MM.1S (cell line): ENCODE results near the gene CPNE2.

Experiments
- DNase-seq: peaks from one replicate; pipeline ENCODE4 v3.0.0-alpha.2; 2015
- H2AFZ ChIP-seq: fragments of 300-600 bp; sonication (generic); 2 replicates; pipeline ENCODE4 v1.6.0; 2016; ENCODE audit warnings: antibody characterized with exemption, low read length
- H3F3A ChIP-seq: fragments of 300-600 bp; sonication (generic); 2 replicates; pipeline ENCODE4 v1.6.1; 2016; ENCODE audit warnings: mild to moderate bottlenecking, antibody characterized with exemption, low read length, moderate library complexity, mixed read lengths; ENCODE audit not compliant: insufficient read depth
- H3K27ac ChIP-seq: fragments of 300-600 bp; sonication (generic); 2 replicates; pipeline ENCODE4 v1.5.1; 2016; ENCODE audit warnings: mild to moderate bottlenecking, low read length
- H3K27me3 ChIP-seq: fragments of 300-600 bp; sonication (generic); replicated peaks from 2 replicates; pipeline ENCODE4 v1.6.0; 2016; ENCODE audit warnings: low read length; ENCODE audit not compliant: insufficient read depth
- H3K36me3 ChIP-seq: fragments of 300-600 bp; sonication (generic); replicated peaks from 2 replicates; pipeline ENCODE4 v1.6.1; 2016; ENCODE audit warnings: mild to moderate bottlenecking, low read length, mixed read lengths; ENCODE audit not compliant: insufficient read depth
- H3K4me1 ChIP-seq: fragments of 300-600 bp; sonication (generic); 2 replicates; pipeline ENCODE4 v1.6.1; 2016; ENCODE audit warnings: low read length, mixed read lengths
- H3K4me2 ChIP-seq: fragments of 300-600 bp; sonication (generic); 2 replicates; pipeline ENCODE4 v1.6.0; 2016; ENCODE audit warnings: low read depth, low read length
- H3K4me3 ChIP-seq: fragments of 300-600 bp; sonication (generic); 2 replicates; pipeline ENCODE4 v1.5.1; 2016; ENCODE audit warnings: low read length, mixed read lengths
- H3K79me2 ChIP-seq: fragments of 300-600 bp; sonication (generic); 2 replicates; pipeline ENCODE4 v1.6.1; 2016; ENCODE audit warnings: mixed run types, low read length, mixed read lengths
- H3K9ac ChIP-seq: fragments of 300-600 bp; sonication (generic); 2 replicates; pipeline ENCODE4 v1.6.1; 2016; ENCODE audit warnings: low read length, mixed read lengths
- H3K9me2 ChIP-seq: fragments of 300-600 bp; sonication (generic); replicated peaks from 2 replicates; pipeline ENCODE4 v1.6.1; 2016; ENCODE audit warnings: mild to moderate bottlenecking, low read length, mixed read lengths; ENCODE audit not compliant: insufficient read depth
- H3K9me3 ChIP-seq: fragments of 300-600 bp; sonication (generic); replicated peaks from 2 replicates; pipeline ENCODE4 v1.6.1; 2016; ENCODE audit warnings: mild to moderate bottlenecking, low read length, mixed read lengths; ENCODE audit not compliant: insufficient read depth
- H4K20me1 ChIP-seq: fragments of 300-600 bp; sonication (generic); 2 replicates; pipeline ENCODE4 v1.6.1; 2016; ENCODE audit warnings: mild to moderate bottlenecking, low read length, moderate library complexity, mixed read lengths; ENCODE audit not compliant: insufficient read depth
- EZH2 ChIP-seq: fragments of 300-600 bp; sonication (generic); optimal IDR thresholded peaks from 2 replicates; pipeline ENCODE3; 2017; ENCODE audit warnings: low read depth, mild to moderate bottlenecking, antibody characterized with exemption, low read length, mixed read lengths
- EZH2phosphoT487 ChIP-seq: fragments of 300-600 bp; sonication (generic); IDR thresholded peaks from 2 replicates; pipeline ENCODE4 v1.6.1; 2018; ENCODE audit warnings: antibody characterized with exemption, low read length
- TF ChIP-seq, protein P1 (sequence below): fragments of 300-600 bp; sonication (generic); IDR thresholded peaks from 2 replicates; pipeline ENCODE4 v1.5.1; 2016; ENCODE audit warnings: antibody characterized with exemption, low read length, mixed read lengths

Gene CPNE2

DNA sequence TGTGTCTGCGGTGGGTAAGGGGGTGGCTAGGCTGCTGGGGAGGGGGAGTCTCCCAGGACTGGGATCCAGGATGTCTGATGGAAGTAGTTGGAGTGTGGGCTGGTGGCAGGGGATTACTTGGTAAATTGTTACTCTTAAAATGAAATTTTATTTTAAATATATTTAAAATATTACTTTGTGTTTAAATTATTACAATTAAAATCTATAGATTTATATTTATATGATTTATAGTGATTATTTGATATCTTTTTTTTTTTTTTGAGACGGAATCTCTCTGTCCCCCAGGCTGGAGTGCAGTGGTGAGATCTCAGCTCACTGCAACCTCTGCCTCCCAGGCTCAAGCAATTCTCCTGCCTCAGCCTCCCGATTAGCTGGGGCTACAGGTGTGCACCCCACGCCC, 18.6 kb downstream of the CPNE2 start:
- no peak for DNase-seq
- Histone ChIP-seq H2AFZ (no peak overlapping the region), H3K9me3 (no peaks in the 10 kb centered on the region), H3K79me2 (no peaks in the 10 kb centered on the region), H3K4me3 (no peak overlapping the region), H3K27ac (no peak overlapping the region), H3K9ac (no peak overlapping the region), H3K27me3 (no peaks in the 10 kb centered on the region), H3K36me3 (no peaks in the 10 kb centered on the region), H4K20me1 (no peaks in the 10 kb centered on the region), H3F3A (no peaks in the 10 kb centered on the region), H3K4me2 (no peak overlapping the region), H3K9me2 (no peaks in the 10 kb centered on the region), H3K4me1 (peaks cover 4% of the 10 kb centered on the region; the same call in 1 of the 2 replicates)
- TF ChIP-seq, protein P1, sequence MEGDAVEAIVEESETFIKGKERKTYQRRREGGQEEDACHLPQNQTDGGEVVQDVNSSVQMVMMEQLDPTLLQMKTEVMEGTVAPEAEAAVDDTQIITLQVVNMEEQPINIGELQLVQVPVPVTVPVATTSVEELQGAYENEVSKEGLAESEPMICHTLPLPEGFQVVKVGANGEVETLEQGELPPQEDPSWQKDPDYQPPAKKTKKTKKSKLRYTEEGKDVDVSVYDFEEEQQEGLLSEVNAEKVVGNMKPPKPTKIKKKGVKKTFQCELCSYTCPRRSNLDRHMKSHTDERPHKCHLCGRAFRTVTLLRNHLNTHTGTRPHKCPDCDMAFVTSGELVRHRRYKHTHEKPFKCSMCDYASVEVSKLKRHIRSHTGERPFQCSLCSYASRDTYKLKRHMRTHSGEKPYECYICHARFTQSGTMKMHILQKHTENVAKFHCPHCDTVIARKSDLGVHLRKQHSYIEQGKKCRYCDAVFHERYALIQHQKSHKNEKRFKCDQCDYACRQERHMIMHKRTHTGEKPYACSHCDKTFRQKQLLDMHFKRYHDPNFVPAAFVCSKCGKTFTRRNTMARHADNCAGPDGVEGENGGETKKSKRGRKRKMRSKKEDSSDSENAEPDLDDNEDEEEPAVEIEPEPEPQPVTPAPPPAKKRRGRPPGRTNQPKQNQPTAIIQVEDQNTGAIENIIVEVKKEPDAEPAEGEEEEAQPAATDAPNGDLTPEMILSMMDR, result no peak
- no peak for TF ChIP-seq EZH2phosphoT487

DNA sequence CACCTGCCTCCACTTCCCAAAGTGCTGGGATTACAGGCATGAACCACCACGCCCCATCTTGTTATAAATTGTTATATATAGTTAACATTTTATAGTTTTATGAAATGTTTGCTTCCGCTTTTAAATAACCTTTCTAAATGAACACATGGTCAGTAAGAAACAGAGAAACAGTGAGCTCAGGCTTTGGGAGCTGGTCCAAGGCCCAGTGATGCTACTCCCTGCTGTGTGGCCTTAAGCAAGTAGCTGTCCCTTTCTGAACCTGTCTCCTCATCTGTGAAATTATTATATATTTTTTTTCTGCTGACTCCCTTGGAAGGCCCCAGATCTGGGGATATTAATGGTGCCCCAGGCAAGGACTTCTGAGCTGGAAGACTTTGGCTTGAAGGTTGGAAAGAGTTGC, 19.0 kb downstream of the CPNE2 start:
- Histone ChIP-seq H3K4me1 (peaks cover 4% of the 10 kb centered on the region; the same call in 1 of the 2 replicates), H3K9me3 (no peaks in the 10 kb centered on the region), H3K9ac (no peak overlapping the region), H3K79me2 (no peaks in the 10 kb centered on the region), H3F3A (no peaks in the 10 kb centered on the region), H3K4me2 (no peak overlapping the region), H3K36me3 (no peaks in the 10 kb centered on the region), H3K4me3 (no peak overlapping the region), H3K9me2 (no peaks in the 10 kb centered on the region), H3K27ac (no peak overlapping the region), H2AFZ (no peak overlapping the region), H3K27me3 (no peaks in the 10 kb centered on the region), H4K20me1 (no peaks in the 10 kb centered on the region)
- no peak for TF ChIP-seq EZH2phosphoT487
- TF ChIP-seq, protein P1, result no peak
- TF ChIP-seq EZH2, result no peak
- no peak for DNase-seq

DNA sequence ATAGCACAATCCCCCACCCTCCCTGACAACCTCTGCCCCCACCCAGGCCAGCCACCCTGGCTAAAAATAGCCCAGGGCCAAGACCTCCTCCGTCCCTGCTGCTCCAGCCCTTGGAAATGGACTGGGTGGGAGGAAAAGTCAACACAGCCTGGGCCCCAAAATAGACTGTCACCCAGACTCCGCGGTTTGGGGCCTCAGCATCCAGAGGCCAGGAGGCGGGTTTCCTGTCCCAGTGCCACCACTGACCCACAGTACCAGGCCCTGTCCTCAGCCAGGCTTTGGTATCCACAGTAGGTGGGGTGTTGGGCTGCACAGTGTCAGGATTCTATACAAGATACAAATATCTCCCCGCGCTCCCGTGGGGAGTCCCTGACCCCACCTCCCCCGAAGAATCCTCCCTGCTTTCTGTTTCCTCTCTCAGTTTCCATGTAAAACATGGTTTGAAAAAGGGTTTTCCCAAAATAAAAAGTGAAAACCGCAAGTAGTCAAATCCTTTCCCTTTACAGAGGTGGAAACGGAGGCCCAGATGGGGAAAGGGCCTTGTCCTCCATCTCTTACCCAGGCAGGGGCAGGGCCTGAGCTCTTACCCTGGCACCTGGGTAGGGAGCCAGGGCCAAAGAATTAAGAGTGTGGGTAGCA, 20.1 kb downstream of the CPNE2 start:
- Histone ChIP-seq H3K36me3 (no peaks in the 10 kb centered on the region), H3K27ac (no peak overlapping the region), H3K4me3 (no peak overlapping the region), H3K27me3 (no peaks in the 10 kb centered on the region), H3K4me1 (peaks cover 4% of the 10 kb centered on the region; the same call in 1 of the 2 replicates), H3K9me2 (no peaks in the 10 kb centered on the region), H4K20me1 (no peaks in the 10 kb centered on the region), H3K9ac (no peak overlapping the region), H3F3A (no peaks in the 10 kb centered on the region), H3K79me2 (no peaks in the 10 kb centered on the region), H2AFZ (no peak overlapping the region), H3K4me2 (no peak overlapping the region), H3K9me3 (no peaks in the 10 kb centered on the region)
- TF ChIP-seq, protein P1, result no peak
- TF ChIP-seq EZH2 (no peak), EZH2phosphoT487 (no peak)
- DNase-seq, result no peak
